ENCODE results near the gene MS4A7.

MS4A7 gene

GRCh38 chr11:60377401-60378136 lies 763 bp upstream of the MS4A7 start:
- Histone ChIP-seq H3K27me3 (ENCODE audit: insufficient read depth, low read length) (no peaks in the 10 kb centered on the region), H3K4me3 (ENCODE audit: low read length) (no peak overlapping the region), H3K36me3 (ENCODE audit: insufficient read depth, low read length) (no peaks in the 10 kb centered on the region), H3K4me1 (ENCODE audit: insufficient read depth, low read length) (no peaks in the 10 kb centered on the region), H2AFZ (ENCODE audit: low read depth, low read length) (no peak overlapping the region), H3K9me3 (ENCODE audit: low read length) (no peaks in the 10 kb centered on the region)

DNA sequence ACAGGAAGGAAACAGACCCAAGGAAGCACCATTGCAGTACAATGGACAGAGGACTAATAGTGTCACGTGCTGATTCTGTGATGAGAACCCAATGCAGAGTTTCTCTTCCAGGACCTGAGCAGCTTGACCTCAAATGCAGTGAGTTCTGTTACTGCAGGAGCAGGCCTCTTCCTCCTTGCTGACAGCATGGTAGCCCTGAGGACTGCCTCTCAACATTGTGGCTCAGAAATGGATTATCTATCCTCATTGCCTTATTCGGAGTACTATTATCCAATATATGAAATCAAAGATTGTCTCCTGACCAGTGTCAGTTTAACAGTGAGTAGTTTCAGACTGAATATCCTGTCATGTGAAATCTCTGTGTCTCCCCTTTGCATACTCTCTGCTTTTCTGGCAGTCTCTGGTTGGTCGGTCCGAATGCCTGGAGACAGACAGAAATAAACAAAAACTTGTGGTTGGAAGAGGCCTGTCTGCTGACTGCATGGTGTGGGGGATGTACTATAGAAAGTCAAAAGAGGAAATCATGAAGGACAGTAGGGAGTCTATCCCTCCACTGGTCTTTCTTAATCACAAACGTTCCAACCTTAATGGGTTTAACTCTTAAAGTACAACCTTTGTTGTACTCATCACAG lies 11.1 kb downstream of the MS4A7 start:
- peaks cover 4% of the 10 kb centered on the region for H3K27me3 ChIP-seq (ENCODE audit: insufficient read depth, low read length)
- no peak overlapping the region for H3K4me3 ChIP-seq (ENCODE audit: low read length)
- H3K9me3 ChIP-seq (ENCODE audit: low read length), result no peaks in the 10 kb centered on the region
- H3K4me1 ChIP-seq (ENCODE audit: insufficient read depth, low read length), result no peaks in the 10 kb centered on the region
- no peaks in the 10 kb centered on the region for H3K36me3 ChIP-seq (ENCODE audit: insufficient read depth, low read length)
- H2AFZ ChIP-seq (ENCODE audit: low read depth, low read length), result no peak overlapping the region

- Histone ChIP-seq H3K4me3 (ENCODE audit: low read length) (no peak overlapping the region), H3K9me3 (ENCODE audit: low read length) (no peaks in the 10 kb centered on the region), H3K27me3 (ENCODE audit: insufficient read depth, low read length) (peaks cover 4% of the 10 kb centered on the region), H3K36me3 (ENCODE audit: insufficient read depth, low read length) (no peaks in the 10 kb centered on the region), H3K4me1 (ENCODE audit: insufficient read depth, low read length) (no peaks in the 10 kb centered on the region), H2AFZ (ENCODE audit: low read depth, low read length) (no peak overlapping the region)
These were observed 12.1 kb downstream of the MS4A7 start for GRCh38 chr11:60390419-60390818.

GRCh38 chr11:60392361-60392760 lies 14.0 kb downstream of the MS4A7 start:
- Histone ChIP-seq H3K4me1 (ENCODE audit: insufficient read depth, low read length) (no peaks in the 10 kb centered on the region), H3K27me3 (ENCODE audit: insufficient read depth, low read length) (peaks cover 4% of the 10 kb centered on the region), H3K4me3 (ENCODE audit: low read length) (no peak overlapping the region), H3K9me3 (ENCODE audit: low read length) (no peaks in the 10 kb centered on the region), H2AFZ (ENCODE audit: low read depth, low read length) (no peak overlapping the region), H3K36me3 (ENCODE audit: insufficient read depth, low read length) (no peaks in the 10 kb centered on the region)

- H3K4me3 ChIP-seq (ENCODE audit: low read length), result no peak overlapping the region
- H3K36me3 ChIP-seq (ENCODE audit: insufficient read depth, low read length), result no peaks in the 10 kb centered on the region
- no peaks in the 10 kb centered on the region for H3K4me1 ChIP-seq (ENCODE audit: insufficient read depth, low read length)
- H3K9me3 ChIP-seq (ENCODE audit: low read length), result no peaks in the 10 kb centered on the region
- H3K27me3 ChIP-seq (ENCODE audit: insufficient read depth, low read length), result peaks cover 4% of the 10 kb centered on the region
- H2AFZ ChIP-seq (ENCODE audit: low read depth, low read length), result no peak overlapping the region
These were observed 14.7 kb downstream of the MS4A7 start for GRCh38 chr11:60393016-60393415.

- H2AFZ ChIP-seq (ENCODE audit: low read depth, low read length), result no peak overlapping the region
- H3K4me1 ChIP-seq (ENCODE audit: insufficient read depth, low read length), result no peaks in the 10 kb centered on the region
- H3K36me3 ChIP-seq (ENCODE audit: insufficient read depth, low read length), result no peaks in the 10 kb centered on the region
- no peak overlapping the region for H3K4me3 ChIP-seq (ENCODE audit: low read length)
- H3K9me3 ChIP-seq (ENCODE audit: low read length), result no peaks in the 10 kb centered on the region
- H3K27me3 ChIP-seq (ENCODE audit: insufficient read depth, low read length), result peaks cover 4% of the 10 kb centered on the region
These were observed 16.5 kb downstream of the MS4A7 start for GRCh38 chr11:60394666-60395380.

GRCh38 chr11:60396382-60396781 lies 18.1 kb downstream of the MS4A7 start, which contains the start of gene MS4A14:
MS4A14 (plus strand) TSS chr11:60396459; CDS start chr11:60396579, 120 bp downstream.
- Histone ChIP-seq H3K27me3 (ENCODE audit: insufficient read depth, low read length) (peaks cover 4% of the 10 kb centered on the region), H3K4me3 (ENCODE audit: low read length) (no peak within 1 kb of the TSS), H2AFZ (ENCODE audit: low read depth, low read length) (no peak within 1 kb of the TSS), H3K9me3 (ENCODE audit: low read length) (no peaks in the 10 kb centered on the region), H3K4me1 (ENCODE audit: insufficient read depth, low read length) (no peaks in the 10 kb centered on the region), H3K36me3 (ENCODE audit: insufficient read depth, low read length) (no peaks in the 10 kb centered on the region)

GRCh38 chr11:60396799-60397198 lies 18.5 kb downstream of the MS4A7 start:
- Histone ChIP-seq H3K27me3 (ENCODE audit: insufficient read depth, low read length) (peaks cover 4% of the 10 kb centered on the region), H3K4me1 (ENCODE audit: insufficient read depth, low read length) (no peaks in the 10 kb centered on the region), H3K36me3 (ENCODE audit: insufficient read depth, low read length) (no peaks in the 10 kb centered on the region), H2AFZ (ENCODE audit: low read depth, low read length) (no peak overlapping the region), H3K4me3 (ENCODE audit: low read length) (no peak overlapping the region), H3K9me3 (ENCODE audit: low read length) (no peaks in the 10 kb centered on the region)

- H3K27me3 ChIP-seq (ENCODE audit: insufficient read depth, low read length), result no peaks in the 10 kb centered on the region
- H3K9me3 ChIP-seq (ENCODE audit: low read length), result no peaks in the 10 kb centered on the region
- H3K36me3 ChIP-seq (ENCODE audit: insufficient read depth, low read length), result no peaks in the 10 kb centered on the region
- H3K4me3 ChIP-seq (ENCODE audit: low read length), result no peak overlapping the region
- H2AFZ ChIP-seq (ENCODE audit: low read depth, low read length), result no peak overlapping the region
- no peaks in the 10 kb centered on the region for H3K4me1 ChIP-seq (ENCODE audit: insufficient read depth, low read length)
These were observed 41.7 kb downstream of the MS4A7 start for GRCh38 chr11:60420015-60420414.

- H3K9me3 ChIP-seq (ENCODE audit: low read length), result no peaks in the 10 kb centered on the region
- H3K4me1 ChIP-seq (ENCODE audit: insufficient read depth, low read length), result no peaks in the 10 kb centered on the region
These were observed 44.3 kb downstream of the MS4A7 start for GRCh38 chr11:60422609-60423008.

GRCh38 chr11:60428517-60428916 lies 50.2 kb downstream of the MS4A7 start:
- Histone ChIP-seq H3K4me3 (ENCODE audit: low read length) (no peak overlapping the region), H3K4me1 (ENCODE audit: insufficient read depth, low read length) (no peaks in the 10 kb centered on the region), H3K9me3 (ENCODE audit: low read length) (no peaks in the 10 kb centered on the region), H2AFZ (ENCODE audit: low read depth, low read length) (no peak overlapping the region), H3K27me3 (ENCODE audit: insufficient read depth, low read length) (peaks cover 3% of the 10 kb centered on the region), H3K36me3 (ENCODE audit: insufficient read depth, low read length) (no peaks in the 10 kb centered on the region)

More at GRCh38 chr11:60422609-60423008, 44.3 kb downstream of the MS4A7 start:
- Histone ChIP-seq H3K4me3 (ENCODE audit: low read length) (no peak overlapping the region), H3K36me3 (ENCODE audit: insufficient read depth, low read length) (no peaks in the 10 kb centered on the region), H3K27me3 (ENCODE audit: insufficient read depth, low read length) (no peaks in the 10 kb centered on the region), H2AFZ (ENCODE audit: low read depth, low read length) (no peak overlapping the region)

- Histone ChIP-seq H3K4me3 (ENCODE audit: low read length) (no peak within 1 kb of the TSS), H3K36me3 (ENCODE audit: insufficient read depth, low read length) (no peaks in the 10 kb centered on the region), H3K27me3 (ENCODE audit: insufficient read depth, low read length) (peaks cover 3% of the 10 kb centered on the region), H3K4me1 (ENCODE audit: insufficient read depth, low read length) (no peaks in the 10 kb centered on the region), H3K9me3 (ENCODE audit: low read length) (no peaks in the 10 kb centered on the region), H2AFZ (ENCODE audit: low read depth, low read length) (no peak within 1 kb of the TSS)
These were observed 50.9 kb downstream of the MS4A7 start, which contains the start of gene MS4A5 for GRCh38 chr11:60429272-60429671. MS4A5 (plus strand) TSS chr11:60429572; CDS start chr11:60429675, 103 bp downstream.

- Histone ChIP-seq H3K27me3 (ENCODE audit: insufficient read depth, low read length) (peaks cover 3% of the 10 kb centered on the region), H3K4me3 (ENCODE audit: low read length) (no peak overlapping the region), H2AFZ (ENCODE audit: low read depth, low read length) (no peak overlapping the region), H3K9me3 (ENCODE audit: low read length) (no peaks in the 10 kb centered on the region), H3K4me1 (ENCODE audit: insufficient read depth, low read length) (no peaks in the 10 kb centered on the region), H3K36me3 (ENCODE audit: insufficient read depth, low read length) (no peaks in the 10 kb centered on the region)
These were observed 52.9 kb downstream of the MS4A7 start for GRCh38 chr11:60431251-60431650.
